ENCODE results near the gene SGCA. TPM values are rescaled to one million over a fixed set of nuclear protein-coding genes. Genes with fewer than 3 reads are reported as not detected.

SGCA gene
- total RNA-seq, 2 donors from 2014 or later: 0.51 to 2.6 TPM

DNA sequence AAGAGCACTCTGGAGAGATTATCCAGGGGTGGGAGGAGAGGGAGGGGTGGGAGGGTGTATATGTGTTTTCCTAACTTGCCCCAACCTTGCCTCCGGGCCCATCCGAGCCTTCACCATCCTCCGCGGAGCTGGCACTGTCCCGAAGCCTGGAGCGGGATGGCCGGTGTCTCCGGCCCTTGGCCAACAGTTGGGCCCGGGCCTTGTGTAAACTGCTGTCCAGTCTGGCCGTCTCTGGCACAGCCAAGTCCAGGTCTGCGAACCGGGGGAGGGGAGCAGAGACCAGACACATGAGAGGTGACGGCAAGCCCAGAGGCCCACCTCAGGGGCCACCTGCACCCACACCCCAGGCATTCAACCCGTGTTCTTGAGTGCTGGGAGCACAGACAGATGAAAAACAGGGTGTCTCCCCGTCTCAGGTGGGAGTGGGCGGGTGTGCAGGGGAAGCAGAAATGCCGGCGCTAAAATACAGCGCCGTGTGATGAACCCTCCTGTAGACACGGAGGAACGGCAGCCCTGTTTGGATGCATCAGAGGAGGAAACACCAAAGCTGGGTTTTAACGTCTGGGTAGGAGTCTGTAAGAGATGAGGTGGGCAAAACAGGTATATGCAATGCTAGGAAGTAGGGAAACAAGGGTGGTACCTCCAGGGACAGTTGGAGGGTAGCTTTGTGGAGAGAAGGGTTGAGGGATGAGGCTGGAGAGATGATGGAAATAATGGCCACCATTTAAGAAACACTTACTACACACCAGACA lies 47.6 kb upstream of the SGCA start:
- no peak for DNase-seq
- Histone ChIP-seq H3K9ac (ENCODE audit: extremely low read depth, low read length, poor library complexity, severe bottlenecking) (no peak overlapping the region), H3K27ac (ENCODE audit: low read depth, low read length) (no peak overlapping the region), H3K9me3 (ENCODE audit: control insufficient read depth, low read length) (no peaks in the 10 kb centered on the region), H3K4me1 (ENCODE audit: control insufficient read depth, insufficient read depth, low read length) (peaks cover 8% of the 10 kb centered on the region), H3K36me3 (ENCODE audit: control insufficient read depth, insufficient read depth, low read length) (peaks cover 5% of the 10 kb centered on the region), H3K4me3 (ENCODE audit: low read length) (peak overlapping the region; percentile 66), H3K27me3 (ENCODE audit: control insufficient read depth, insufficient read depth, low read length, poor library complexity, severe bottlenecking) (no peaks in the 10 kb centered on the region)
- H3K27me3 Mint-ChIP-seq (ENCODE audit: insufficient read depth): peaks cover 16% of the 10 kb centered on the region
- H3K36me3 Mint-ChIP-seq (ENCODE audit: low read depth): no peaks in the 10 kb centered on the region
- TF ChIP-seq, protein P1, sequence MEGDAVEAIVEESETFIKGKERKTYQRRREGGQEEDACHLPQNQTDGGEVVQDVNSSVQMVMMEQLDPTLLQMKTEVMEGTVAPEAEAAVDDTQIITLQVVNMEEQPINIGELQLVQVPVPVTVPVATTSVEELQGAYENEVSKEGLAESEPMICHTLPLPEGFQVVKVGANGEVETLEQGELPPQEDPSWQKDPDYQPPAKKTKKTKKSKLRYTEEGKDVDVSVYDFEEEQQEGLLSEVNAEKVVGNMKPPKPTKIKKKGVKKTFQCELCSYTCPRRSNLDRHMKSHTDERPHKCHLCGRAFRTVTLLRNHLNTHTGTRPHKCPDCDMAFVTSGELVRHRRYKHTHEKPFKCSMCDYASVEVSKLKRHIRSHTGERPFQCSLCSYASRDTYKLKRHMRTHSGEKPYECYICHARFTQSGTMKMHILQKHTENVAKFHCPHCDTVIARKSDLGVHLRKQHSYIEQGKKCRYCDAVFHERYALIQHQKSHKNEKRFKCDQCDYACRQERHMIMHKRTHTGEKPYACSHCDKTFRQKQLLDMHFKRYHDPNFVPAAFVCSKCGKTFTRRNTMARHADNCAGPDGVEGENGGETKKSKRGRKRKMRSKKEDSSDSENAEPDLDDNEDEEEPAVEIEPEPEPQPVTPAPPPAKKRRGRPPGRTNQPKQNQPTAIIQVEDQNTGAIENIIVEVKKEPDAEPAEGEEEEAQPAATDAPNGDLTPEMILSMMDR (conservative IDR thresholded peaks at IDR 0.05): no peak
- no peak overlapping the region for H3K4me3 Mint-ChIP-seq
- no peaks in the 10 kb centered on the region for H3K9me3 Mint-ChIP-seq
- peaks cover 17% of the 10 kb centered on the region for H3K4me1 Mint-ChIP-seq
- 91 to 93% methylated on average over 17 to 22 of the region's 23 CpGs for WGBS, 2 experiments (ENCODE audit: insufficient coverage in 1 of 2, insufficient read length in 1 of 2)
- no peak overlapping the region for H3K27ac Mint-ChIP-seq

DNA sequence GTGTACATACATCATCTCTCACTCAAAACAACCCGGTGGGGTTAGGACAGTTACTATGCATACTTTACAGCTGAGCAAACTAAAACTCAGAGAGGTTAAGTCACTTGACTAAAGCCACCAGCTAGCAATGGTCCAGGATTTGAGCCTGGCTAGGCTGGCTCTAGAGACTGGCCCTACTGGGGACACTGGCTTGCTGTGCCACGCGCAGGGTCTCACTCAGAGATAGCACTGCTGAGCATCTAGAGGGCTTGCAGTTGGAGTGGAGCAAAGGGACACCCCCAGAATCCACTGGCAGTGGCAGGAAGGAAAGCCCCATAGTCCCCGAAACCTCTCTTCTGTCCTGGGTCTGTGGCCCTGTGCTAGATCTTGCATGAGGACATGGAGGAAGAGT lies 47.0 kb upstream of the SGCA start:
- H3K27me3 Mint-ChIP-seq (ENCODE audit: insufficient read depth): peaks cover 16% of the 10 kb centered on the region
- H3K27me3 ChIP-seq (ENCODE audit: control insufficient read depth, insufficient read depth, low read length, poor library complexity, severe bottlenecking): no peaks in the 10 kb centered on the region
- 60 to 98% methylated on average over 1 to 4 of the region's 4 CpGs for WGBS, 2 experiments (ENCODE audit: insufficient coverage in 1 of 2, insufficient read length in 1 of 2)
- H3K36me3 ChIP-seq (ENCODE audit: control insufficient read depth, insufficient read depth, low read length): no peaks in the 10 kb centered on the region
- no peak overlapping the region for H3K27ac ChIP-seq (ENCODE audit: low read depth, low read length)
- no peaks in the 10 kb centered on the region for H3K9me3 ChIP-seq (ENCODE audit: control insufficient read depth, low read length)
- TF ChIP-seq, protein P1 (conservative IDR thresholded peaks at IDR 0.05): no peak
- H3K4me1 ChIP-seq (ENCODE audit: control insufficient read depth, insufficient read depth, low read length): peaks cover 8% of the 10 kb centered on the region
- H3K36me3 Mint-ChIP-seq (ENCODE audit: low read depth): no peaks in the 10 kb centered on the region
- no peaks in the 10 kb centered on the region for H3K9me3 Mint-ChIP-seq
- no peak for DNase-seq
- H3K27ac Mint-ChIP-seq: no peak overlapping the region
- peaks cover 21% of the 10 kb centered on the region for H3K4me1 Mint-ChIP-seq
- H3K4me3 Mint-ChIP-seq: no peak overlapping the region
- H3K4me3 ChIP-seq (ENCODE audit: low read length): no peak overlapping the region
- H3K9ac ChIP-seq (ENCODE audit: extremely low read depth, low read length, poor library complexity, severe bottlenecking): no peak overlapping the region

DNA sequence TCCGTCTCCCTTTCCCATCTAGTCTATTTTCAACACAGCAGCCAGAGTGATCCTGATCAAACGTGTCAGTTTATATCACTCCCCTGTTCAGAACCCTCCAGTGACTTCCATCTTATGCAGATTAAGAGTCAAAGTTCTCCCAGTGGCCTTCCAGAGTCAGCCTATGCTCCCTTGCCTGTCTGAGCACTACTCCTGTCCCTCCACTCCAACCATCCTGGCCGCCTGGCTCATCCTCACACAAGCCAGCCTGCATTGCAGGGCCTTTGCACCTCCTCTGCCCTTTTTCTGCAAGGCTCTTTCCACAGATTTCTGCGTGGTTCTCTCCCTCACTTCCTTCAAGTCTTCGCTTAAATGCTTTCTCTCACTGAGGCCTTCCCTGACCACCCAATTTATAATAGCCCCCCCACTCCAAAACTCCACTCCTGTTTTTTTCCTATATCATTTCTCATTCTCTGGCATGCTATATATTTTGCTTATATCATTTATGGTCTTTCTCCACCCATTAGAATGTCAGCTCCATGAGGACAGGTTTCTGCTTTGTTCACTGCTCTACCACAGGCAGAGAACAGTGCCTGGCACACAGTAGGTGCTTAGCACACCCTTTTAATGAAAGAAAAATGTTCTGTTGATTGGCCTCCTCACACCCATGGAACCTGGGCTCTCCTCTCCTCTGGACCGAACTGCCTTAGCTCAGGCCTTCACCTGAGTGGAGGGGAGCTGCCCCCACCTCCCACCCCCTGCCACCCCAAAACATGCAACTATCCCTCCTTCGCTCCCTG lies 45.1 kb upstream of the SGCA start:
- no peak overlapping the region for H3K9ac ChIP-seq (ENCODE audit: extremely low read depth, low read length, poor library complexity, severe bottlenecking)
- no peaks in the 10 kb centered on the region for H3K36me3 ChIP-seq (ENCODE audit: control insufficient read depth, insufficient read depth, low read length)
- Mint-ChIP-seq H3K27me3 (ENCODE audit: insufficient read depth) (peaks cover 20% of the 10 kb centered on the region), H3K27ac (no peak overlapping the region), H3K4me3 (no peak overlapping the region), H3K4me1 (peaks cover 20% of the 10 kb centered on the region), H3K9me3 (no peaks in the 10 kb centered on the region), H3K36me3 (ENCODE audit: low read depth) (no peaks in the 10 kb centered on the region)
- no peak overlapping the region for H3K27ac ChIP-seq (ENCODE audit: low read depth, low read length)
- DNase-seq: no peak
- TF ChIP-seq, protein P1 (conservative IDR thresholded peaks at IDR 0.05): no peak
- H3K4me3 ChIP-seq (ENCODE audit: low read length): no peak overlapping the region
- WGBS, 2 experiments (ENCODE audit: insufficient coverage in 1 of 2, insufficient read length in 1 of 2): 83 to 86% methylated on average over 5 to 7 of the region's 7 CpGs
- H3K4me1 ChIP-seq (ENCODE audit: control insufficient read depth, insufficient read depth, low read length): peaks cover 8% of the 10 kb centered on the region
- no peaks in the 10 kb centered on the region for H3K9me3 ChIP-seq (ENCODE audit: control insufficient read depth, low read length)
- no peaks in the 10 kb centered on the region for H3K27me3 ChIP-seq (ENCODE audit: control insufficient read depth, insufficient read depth, low read length, poor library complexity, severe bottlenecking)

Data from endodermal cell (in vitro differentiated cells).